ENCODE data around the gene LCOR.
A peak's percentile ranks its signal among the peaks of the same experiment; 100 is the strongest.

LCOR gene

GRCh38 chr10:96890580-96890979 is 58.5 kb downstream of the LCOR start:
- no peak for DNase-seq

- no peak for DNase-seq
Observed at GRCh38 chr10:96891840-96892239, 59.7 kb downstream of the LCOR start.

- DNase-seq, result no peak
Observed at GRCh38 chr10:96895662-96896424, 63.7 kb downstream of the LCOR start.

GRCh38 chr10:96896884-96897589 is 64.9 kb downstream of the LCOR start:
- DNase-seq, result no peak

GRCh38 chr10:96902117-96902516 is 70.0 kb downstream of the LCOR start:
- peak; percentile 38 for DNase-seq

- peak; percentile 23 for DNase-seq
Observed at GRCh38 chr10:96902731-96903358, 70.7 kb downstream of the LCOR start.

GRCh38 chr10:96904648-96905047 is 72.5 kb downstream of the LCOR start:
- no peak for DNase-seq

GRCh38 chr10:96906864-96907263 is 74.8 kb downstream of the LCOR start:
- no peak for DNase-seq

- DNase-seq, result peak; percentile 52
Observed at GRCh38 chr10:96910488-96911395, 78.6 kb downstream of the LCOR start.

- no peak for DNase-seq
Observed at GRCh38 chr10:96912405-96912804, 80.3 kb downstream of the LCOR start.

- DNase-seq, result no peak
Observed at GRCh38 chr10:96913906-96914305, 81.8 kb downstream of the LCOR start.

GRCh38 chr10:96917628-96918027 is 85.5 kb downstream of the LCOR start:
- no peak for DNase-seq

- DNase-seq, result no peak
Observed at GRCh38 chr10:96918214-96919002, 86.3 kb downstream of the LCOR start.

- DNase-seq, result peak; percentile 78
Observed at GRCh38 chr10:96919785-96920430, 87.8 kb downstream of the LCOR start.

GRCh38 chr10:96921655-96922054 is 89.6 kb downstream of the LCOR start:
- no peak for DNase-seq

GRCh38 chr10:96922978-96923948 is 91.2 kb downstream of the LCOR start:
- DNase-seq, result peak; percentile 31

GRCh38 chr10:96924861-96925260 is 92.8 kb downstream of the LCOR start:
- DNase-seq, result no peak

- DNase-seq, result no peak
Observed at GRCh38 chr10:96930469-96930868, 98.4 kb downstream of the LCOR start.

GRCh38 chr10:96935148-96935547 is 103.0 kb downstream of the LCOR start:
- DNase-seq, result no peak

GRCh38 chr10:96935810-96936209 is 103.7 kb downstream of the LCOR start:
- no peak for DNase-seq
